Mesenchymal stem cell (in vitro differentiated cells and primary cell): ENCODE measurements around the gene CACNG4.

ENCODE experiments used
- DNase-seq: peaks from one replicate; pipeline ENCODE4 v3.0.0-alpha.2; 2013
- H2AFZ ChIP-seq: one replicate; pipeline ENCODE4 v1.6.1; 2013; ENCODE audit warnings: low read depth, mild to moderate bottlenecking, control low read depth, inconsistent platforms, low read length, moderate library complexity
- H2AK5ac ChIP-seq: 2 replicates; pipeline ENCODE4 v1.6.1; 2013; ENCODE audit warnings: low read length, moderate library complexity, mild to moderate bottlenecking, inconsistent platforms; ENCODE audit not compliant: severe bottlenecking
- H2BK120ac ChIP-seq: one replicate; pipeline ENCODE4 v1.6.1; 2013; ENCODE audit warnings: low read depth, mild to moderate bottlenecking, inconsistent platforms, low read length, moderate library complexity
- H2BK12ac ChIP-seq, 2 experiments: one replicate each; pipeline ENCODE4 v1.6.1; 2013; ENCODE audit warnings: inconsistent platforms in 2 of 2, low read length in 2 of 2, mild to moderate bottlenecking in 2 of 2, moderate library complexity in 2 of 2, control low read depth in 1 of 2
- H2BK15ac ChIP-seq: one replicate; pipeline ENCODE4 v1.6.1; 2013; ENCODE audit warnings: mild to moderate bottlenecking, low read depth, inconsistent platforms; ENCODE audit not compliant: poor library complexity, severe bottlenecking
- H2BK5ac ChIP-seq: 2 replicates; pipeline ENCODE4 v1.6.1; 2013; ENCODE audit warnings: low read depth, mild to moderate bottlenecking, low read length, control low read depth, inconsistent platforms; ENCODE audit not compliant: poor library complexity, severe bottlenecking
- H3K14ac ChIP-seq, 2 experiments: one replicate each; pipeline ENCODE4 v1.6.1; 2013; ENCODE audit warnings: inconsistent platforms in 2 of 2, low read length in 2 of 2, control low read depth in 1 of 2, mild to moderate bottlenecking in 1 of 2, moderate library complexity in 1 of 2
- H3K18ac ChIP-seq, 2 experiments: one replicate each; pipeline ENCODE4 v1.6.1; 2013; ENCODE audit warnings: inconsistent platforms in 2 of 2, low read length in 2 of 2, control low read depth in 1 of 2, low read depth in 1 of 2, mild to moderate bottlenecking in 1 of 2
- H3K23ac ChIP-seq, 2 experiments: one replicate each; pipeline ENCODE4 v1.6.1; 2013; ENCODE audit warnings: inconsistent platforms in 2 of 2, low read length in 2 of 2, mild to moderate bottlenecking in 2 of 2, moderate library complexity in 2 of 2, control low read depth in 1 of 2
- H3K27ac ChIP-seq: 2 replicates; pipeline ENCODE4 v1.5.1; 2013; ENCODE audit warnings: mild to moderate bottlenecking, moderate library complexity, low read length, control low read depth, inconsistent platforms; ENCODE audit not compliant: poor library complexity, severe bottlenecking
- H3K27me3 ChIP-seq, 2 experiments: 2 replicates each; pipeline versions ENCODE4 v1.6.1 to v1.7.0; 2013; ENCODE audit warnings: low read length in 2 of 2, mild to moderate bottlenecking in 2 of 2, moderate library complexity in 2 of 2, control low read depth in 1 of 2, inconsistent platforms in 1 of 2; ENCODE audit not compliant: control insufficient read depth in 1 of 2, insufficient read depth in 1 of 2
- H3K36me3 ChIP-seq, 2 experiments: 2 replicates each; pipeline versions ENCODE4 v1.6.1 to v1.7.0; 2013; ENCODE audit warnings: low read length in 2 of 2, control low read depth in 1 of 2, inconsistent platforms in 1 of 2, low read depth in 1 of 2, mild to moderate bottlenecking in 1 of 2; ENCODE audit not compliant: insufficient read depth in 2 of 2, control insufficient read depth in 1 of 2
- H3K4ac ChIP-seq, 2 experiments: one replicate each; pipeline ENCODE4 v1.6.1; 2013; ENCODE audit warnings: inconsistent platforms in 2 of 2, low read length in 2 of 2, mild to moderate bottlenecking in 2 of 2, moderate library complexity in 2 of 2, control low read depth in 1 of 2, low read depth in 1 of 2
- H3K4me1 ChIP-seq: 2 replicates; pipeline ENCODE4 v1.6.1; 2013; ENCODE audit warnings: low read depth, low read length, control low read depth; ENCODE audit not compliant: control insufficient read depth, insufficient read depth
- H3K4me2 ChIP-seq: 2 replicates; pipeline ENCODE4 v1.6.1; 2013; ENCODE audit warnings: low read length, mild to moderate bottlenecking, inconsistent platforms; ENCODE audit not compliant: poor library complexity, severe bottlenecking
- H3K4me3 ChIP-seq, 2 experiments: 2 replicates each; pipeline versions ENCODE4 v1.5.1 to v1.7.0; 2013; ENCODE audit warnings: low read length in 2 of 2, mild to moderate bottlenecking in 2 of 2, control low read depth in 1 of 2, low read depth in 1 of 2; ENCODE audit not compliant: insufficient read depth in 1 of 2
- H3K79me1 ChIP-seq: replicated peaks from 2 replicates; pipeline ENCODE4 v1.6.1; 2013; ENCODE audit warnings: mild to moderate bottlenecking, control low read depth, low read length, inconsistent platforms; ENCODE audit not compliant: poor library complexity, severe bottlenecking
- H3K9ac ChIP-seq: 2 replicates; pipeline ENCODE4 v1.7.0; 2013; ENCODE audit warnings: mild to moderate bottlenecking, low read length, moderate library complexity
- H3K9me3 ChIP-seq: 2 replicates; pipeline ENCODE4 v1.7.0; 2013; ENCODE audit warnings: mild to moderate bottlenecking, low read length; ENCODE audit not compliant: control insufficient read depth
- H4K8ac ChIP-seq: one replicate; pipeline ENCODE4 v1.6.1; 2013; ENCODE audit warnings: inconsistent platforms, mild to moderate bottlenecking, low read length, moderate library complexity
- H4K91ac ChIP-seq: one replicate; pipeline ENCODE4 v1.6.1; 2013; ENCODE audit warnings: mild to moderate bottlenecking, low read length, inconsistent platforms
- WGBS: methylation state at CpG from one replicate; pipeline ENCODE4 v1.1.7; 2013; ENCODE audit warnings: mixed read lengths; 5-methylcytosine and 5-hydroxymethylcytosine counted together

Gene CACNG4

DNA sequence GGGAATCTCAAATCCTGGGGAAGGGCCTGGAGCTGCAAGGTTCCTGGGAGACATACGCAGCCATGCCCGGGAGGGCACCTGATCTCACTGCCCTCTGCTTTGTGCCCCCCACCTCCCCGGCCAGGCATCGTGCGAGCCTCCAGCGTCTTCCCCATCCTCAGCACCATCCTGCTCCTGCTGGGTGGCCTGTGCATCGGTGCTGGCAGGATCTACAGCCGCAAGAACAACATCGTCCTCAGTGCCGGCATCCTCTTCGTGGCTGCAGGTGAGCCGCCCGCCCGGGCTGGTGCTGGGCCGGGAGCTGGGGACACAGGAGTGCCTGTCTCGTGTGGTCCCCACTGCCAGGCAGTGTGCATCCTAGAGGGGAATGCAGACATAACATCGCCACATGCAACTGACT lies 60.2 kb downstream of the CACNG4 start:
- H3K4ac ChIP-seq: no peak overlapping the region
- H2AFZ ChIP-seq: no peak overlapping the region
- H4K91ac ChIP-seq: no peak overlapping the region
- H3K27ac ChIP-seq: no peak overlapping the region
- no peak overlapping the region for H2BK120ac ChIP-seq
- H3K23ac ChIP-seq: no peak overlapping the region
- DNase-seq: no peak
- no peaks in the 10 kb centered on the region for H3K79me1 ChIP-seq
- H4K8ac ChIP-seq: no peak overlapping the region
- no peak overlapping the region for H3K4me3 ChIP-seq
- WGBS: 94% methylated on average over 17 of the region's 17 CpGs
- H3K4me2 ChIP-seq: no peak overlapping the region
- H3K9ac ChIP-seq: no peak overlapping the region
- H3K18ac ChIP-seq: no peak overlapping the region
- no peak overlapping the region for H2BK15ac ChIP-seq
- H2BK5ac ChIP-seq: no peak overlapping the region
- peaks cover 29 to 38% of the 10 kb centered on the region in 2 experiments for H3K27me3 ChIP-seq
- no peaks in the 10 kb centered on the region for H3K9me3 ChIP-seq
- H2AK5ac ChIP-seq: no peak overlapping the region
- H3K4me1 ChIP-seq: peaks cover 2% of the 10 kb centered on the region
- H2BK12ac ChIP-seq: no peak overlapping the region
- no peaks in the 10 kb centered on the region for H3K36me3 ChIP-seq
- H3K14ac ChIP-seq: no peak overlapping the region

DNA sequence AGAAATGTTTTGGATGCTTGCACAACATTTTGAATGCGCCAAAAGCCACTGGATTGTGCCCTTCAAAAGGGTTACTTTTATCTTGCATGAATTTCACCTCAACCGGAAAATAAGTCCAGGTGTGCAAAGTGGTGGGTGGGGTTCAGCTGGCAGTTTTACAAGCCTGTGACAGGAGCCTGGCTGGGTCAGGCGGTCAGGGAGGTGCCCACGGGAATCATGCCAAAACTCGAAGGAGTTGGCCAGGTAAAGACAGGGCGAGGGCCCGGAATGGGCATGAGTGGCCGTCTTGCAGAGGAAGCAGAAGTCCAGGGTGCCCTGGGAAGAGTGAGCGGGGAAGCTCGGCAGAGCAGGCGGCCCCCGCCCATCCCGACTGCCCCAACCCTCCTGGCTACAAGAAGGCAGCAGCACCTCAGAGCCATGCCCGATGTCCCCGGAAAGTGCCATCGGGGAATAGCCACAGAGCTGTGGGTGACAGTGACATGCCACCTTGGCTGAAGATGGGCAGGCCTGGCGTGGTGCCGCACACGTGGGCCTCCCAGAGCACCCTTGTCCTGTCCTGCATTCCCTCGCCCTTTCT lies 60.8 kb downstream of the CACNG4 start:
- no peak overlapping the region for H3K4me2 ChIP-seq
- H3K4me1 ChIP-seq: peaks cover 2% of the 10 kb centered on the region
- H3K27me3 ChIP-seq: peaks cover 29 to 33% of the 10 kb centered on the region in 2 experiments
- WGBS: 92% methylated on average over 20 of the region's 20 CpGs
- H3K18ac ChIP-seq: no peak overlapping the region
- no peaks in the 10 kb centered on the region for H3K79me1 ChIP-seq
- no peak overlapping the region for H4K91ac ChIP-seq
- H3K9ac ChIP-seq: no peak overlapping the region
- no peak overlapping the region for H3K14ac ChIP-seq
- H3K27ac ChIP-seq: no peak overlapping the region
- no peak overlapping the region for H2BK15ac ChIP-seq
- H3K4ac ChIP-seq: no peak overlapping the region
- H3K36me3 ChIP-seq: no peaks in the 10 kb centered on the region
- no peak for DNase-seq
- no peak overlapping the region for H4K8ac ChIP-seq
- no peak overlapping the region for H3K23ac ChIP-seq
- no peak overlapping the region for H2AK5ac ChIP-seq
- H3K9me3 ChIP-seq: no peaks in the 10 kb centered on the region
- no peak overlapping the region for H2AFZ ChIP-seq
- H2BK12ac ChIP-seq: no peak overlapping the region
- H2BK120ac ChIP-seq: no peak overlapping the region
- H2BK5ac ChIP-seq: no peak overlapping the region
- H3K4me3 ChIP-seq: no peak overlapping the region

DNA sequence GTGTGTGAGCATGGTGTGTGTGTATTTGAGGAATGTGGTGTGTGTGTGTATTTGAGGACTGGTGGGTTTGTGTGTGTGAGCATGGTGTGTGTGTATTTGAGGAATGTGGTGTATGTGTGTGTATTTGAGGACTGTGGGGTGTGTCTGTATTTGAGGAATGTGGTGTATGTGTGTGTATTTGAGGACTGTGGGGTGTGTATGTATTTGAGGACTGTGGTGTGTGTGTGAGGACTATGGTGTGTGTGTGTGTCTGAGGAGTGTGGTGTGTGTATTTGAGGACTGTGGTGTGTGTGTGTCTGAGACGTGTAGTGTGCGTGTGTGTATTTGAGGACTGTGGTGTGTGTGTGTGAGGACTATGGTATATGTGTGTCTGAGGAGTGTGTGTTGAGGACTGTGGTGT lies 61.8 kb downstream of the CACNG4 start:
- no peak overlapping the region for H4K8ac ChIP-seq
- no peak for DNase-seq
- no peak overlapping the region for H2BK15ac ChIP-seq
- no peak overlapping the region for H3K14ac ChIP-seq
- no peak overlapping the region for H3K4ac ChIP-seq
- no peak overlapping the region for H3K4me3 ChIP-seq
- H3K9me3 ChIP-seq: no peaks in the 10 kb centered on the region
- WGBS: 100% methylated on average over 2 of the region's 2 CpGs
- peaks cover 32 to 33% of the 10 kb centered on the region in 2 experiments for H3K27me3 ChIP-seq
- H3K36me3 ChIP-seq: no peaks in the 10 kb centered on the region
- no peak overlapping the region for H2AFZ ChIP-seq
- H2AK5ac ChIP-seq: no peak overlapping the region
- H2BK5ac ChIP-seq: no peak overlapping the region
- no peak overlapping the region for H2BK12ac ChIP-seq
- H3K4me2 ChIP-seq: no peak overlapping the region
- no peaks in the 10 kb centered on the region for H3K79me1 ChIP-seq
- no peak overlapping the region for H3K9ac ChIP-seq
- peaks cover 2% of the 10 kb centered on the region for H3K4me1 ChIP-seq
- H3K23ac ChIP-seq: no peak overlapping the region
- no peak overlapping the region for H4K91ac ChIP-seq
- no peak overlapping the region for H3K27ac ChIP-seq
- no peak overlapping the region for H2BK120ac ChIP-seq
- no peak overlapping the region for H3K18ac ChIP-seq

GRCh38 chr17:67027031-67027628 lies 62.6 kb downstream of the CACNG4 start:
- H3K4me2 ChIP-seq: no peak overlapping the region
- H3K4ac ChIP-seq: no peak overlapping the region
- no peak overlapping the region for H2AK5ac ChIP-seq
- WGBS: 91% methylated on average over 12 of the region's 12 CpGs
- no peaks in the 10 kb centered on the region for H3K79me1 ChIP-seq
- H3K27me3 ChIP-seq: peaks cover 29 to 32% of the 10 kb centered on the region in 2 experiments
- H3K23ac ChIP-seq: no peak overlapping the region
- no peak overlapping the region for H2BK120ac ChIP-seq
- H3K9me3 ChIP-seq: no peaks in the 10 kb centered on the region
- no peaks in the 10 kb centered on the region for H3K36me3 ChIP-seq
- no peak overlapping the region for H2AFZ ChIP-seq
- H3K14ac ChIP-seq: peak overlapping the region in 1 of 2 experiments; percentile 71
- H3K18ac ChIP-seq: no peak overlapping the region
- H2BK12ac ChIP-seq: no peak overlapping the region
- H2BK5ac ChIP-seq: no peak overlapping the region
- H4K91ac ChIP-seq: no peak overlapping the region
- no peak overlapping the region for H3K9ac ChIP-seq
- no peak for DNase-seq
- no peak overlapping the region for H2BK15ac ChIP-seq
- no peak overlapping the region for H3K27ac ChIP-seq
- no peak overlapping the region for H3K4me3 ChIP-seq
- H3K4me1 ChIP-seq: peaks cover 2% of the 10 kb centered on the region
- H4K8ac ChIP-seq: no peak overlapping the region
